Activated naive CD4-positive, alpha-beta T cell treated with anti-CD3 and anti-CD28 coated beads for 36 hours (primary cell): Measurements from ENCODE around the gene SPDYE3. TPM values are rescaled to one million over a fixed set of nuclear protein-coding genes. Genes with fewer than 3 reads are reported as not detected.
"Not testable (repeated sequence)": the region's sequence is repeated elsewhere in the genome, so short reads cannot be mapped to it uniquely, and the experiment has no call there.

Experiments
- CTCF ChIA-PET: fragments of 350-600 bp; sonication (Branson Sonifier 250); formaldehyde crosslinking; loops from one replicate; lab custom pipeline; 2021; ENCODE audit warnings: antibody characterized with exemption; lab: Charles Lee
- DNase-seq: peaks from one replicate; pipeline ENCODE4 v3.0.0-alpha.2; 2020
- H3K27ac Mint-ChIP-seq: one replicate; pipeline ENCODE4 v1.8.0; 2021; ENCODE audit warnings: mild to moderate bottlenecking, mixed read lengths
- H3K27me3 Mint-ChIP-seq: one replicate; pipeline ENCODE4 v1.8.0; 2021; ENCODE audit warnings: low read depth, mixed read lengths
- H3K36me3 Mint-ChIP-seq: one replicate; pipeline ENCODE4 v1.8.0; 2021; ENCODE audit warnings: low read depth, mixed read lengths
- H3K4me1 Mint-ChIP-seq: one replicate; pipeline ENCODE4 v1.8.0; 2021; ENCODE audit warnings: low read depth, mixed read lengths
- H3K4me3 Mint-ChIP-seq: one replicate; pipeline ENCODE4 v1.8.0; 2021; ENCODE audit warnings: mild to moderate bottlenecking, moderate library complexity, mixed read lengths
- H3K9me3 Mint-ChIP-seq: one replicate; pipeline ENCODE4 v1.8.0; 2021; ENCODE audit warnings: mixed read lengths
- intact Hi-C: fragments of 100-400 bp; cut with micrococcal nuclease; formaldehyde crosslinking; loops from one replicate; pipeline ENCODE4 v1.15.1; 2023
- total RNA-seq, 2 experiments: library from RNA; stranded (reverse); gene quantifications; one replicate each; pipeline ENCODE4 v1.2.3, GENCODE V29; 2021

The SPDYE3 gene
- total RNA-seq, result not detected

- DNase-seq, H3K36me3 Mint-ChIP-seq, H3K27me3 Mint-ChIP-seq, H3K4me3 Mint-ChIP-seq, H3K4me1 Mint-ChIP-seq, intact Hi-C loops, CTCF ChIA-PET, H3K27ac Mint-ChIP-seq, H3K9me3 Mint-ChIP-seq: not testable (repeated sequence)
Observed at GRCh38 chr7:100307402-100307801, at the start of gene SPDYE3. Gene SPDYE3 (plus strand): TSS chr7:100307702. CDS start chr7:100307886, 184 bp downstream.

- H3K27ac Mint-ChIP-seq, H3K4me1 Mint-ChIP-seq, H3K9me3 Mint-ChIP-seq, H3K4me3 Mint-ChIP-seq, H3K27me3 Mint-ChIP-seq, H3K36me3 Mint-ChIP-seq, intact Hi-C loops, DNase-seq: not testable (repeated sequence)
- CTCF ChIA-PET, result interaction anchor here (0.6 kb wide), 1 partner anchor 239 kb away, joined by 3 read pairs; no protein-coding TSS in a partner anchor
Observed at GRCh38 chr7:100259984-100260383, 47.5 kb upstream of the SPDYE3 start.

DNA sequence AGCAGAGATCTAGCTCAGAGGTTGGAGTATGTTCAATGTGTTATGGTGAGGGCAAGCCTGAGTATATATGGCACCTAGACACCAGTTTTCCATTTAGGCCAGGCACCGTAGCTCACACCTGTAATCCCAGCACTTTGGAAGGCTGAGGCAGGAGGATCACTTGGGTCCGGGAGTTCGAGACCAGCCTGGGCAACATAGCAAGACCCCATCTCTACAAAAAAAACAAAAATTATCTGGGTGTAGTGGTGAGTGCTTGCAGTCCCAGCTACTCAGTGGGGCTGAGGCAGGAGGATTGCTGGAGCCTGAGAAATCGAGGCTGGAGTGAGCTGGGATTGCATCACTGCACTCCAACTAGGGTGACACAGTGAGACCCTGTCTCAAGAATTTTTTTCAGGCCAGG lies 44.6 kb upstream of the SPDYE3 start:
- H3K4me3 Mint-ChIP-seq, CTCF ChIA-PET, H3K36me3 Mint-ChIP-seq, H3K4me1 Mint-ChIP-seq, DNase-seq, intact Hi-C loops, H3K27me3 Mint-ChIP-seq, H3K27ac Mint-ChIP-seq, H3K9me3 Mint-ChIP-seq: not testable (repeated sequence)

DNA sequence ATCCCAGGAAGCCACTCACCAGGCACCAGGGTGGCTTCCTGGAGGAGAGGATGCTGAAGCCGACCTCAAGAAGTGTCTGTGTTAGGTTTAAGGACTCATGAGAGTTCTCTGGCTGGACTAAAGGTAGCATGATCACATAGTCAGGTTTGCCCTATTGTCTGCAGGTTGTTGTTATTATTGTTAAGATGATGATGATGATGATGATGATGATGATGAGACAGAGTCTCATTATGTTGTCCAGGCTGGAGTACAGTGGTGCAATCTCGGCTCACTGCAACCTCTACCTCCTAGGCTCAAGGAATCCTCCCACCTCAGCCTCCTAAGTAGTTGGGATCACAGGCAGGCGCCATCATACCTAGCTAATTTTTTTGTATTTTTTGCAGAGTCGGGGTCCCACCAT lies 43.3 kb upstream of the SPDYE3 start:
- H3K4me1 Mint-ChIP-seq, DNase-seq, H3K27me3 Mint-ChIP-seq, CTCF ChIA-PET, H3K27ac Mint-ChIP-seq, H3K36me3 Mint-ChIP-seq, H3K9me3 Mint-ChIP-seq, H3K4me3 Mint-ChIP-seq, intact Hi-C loops: not testable (repeated sequence)

DNA sequence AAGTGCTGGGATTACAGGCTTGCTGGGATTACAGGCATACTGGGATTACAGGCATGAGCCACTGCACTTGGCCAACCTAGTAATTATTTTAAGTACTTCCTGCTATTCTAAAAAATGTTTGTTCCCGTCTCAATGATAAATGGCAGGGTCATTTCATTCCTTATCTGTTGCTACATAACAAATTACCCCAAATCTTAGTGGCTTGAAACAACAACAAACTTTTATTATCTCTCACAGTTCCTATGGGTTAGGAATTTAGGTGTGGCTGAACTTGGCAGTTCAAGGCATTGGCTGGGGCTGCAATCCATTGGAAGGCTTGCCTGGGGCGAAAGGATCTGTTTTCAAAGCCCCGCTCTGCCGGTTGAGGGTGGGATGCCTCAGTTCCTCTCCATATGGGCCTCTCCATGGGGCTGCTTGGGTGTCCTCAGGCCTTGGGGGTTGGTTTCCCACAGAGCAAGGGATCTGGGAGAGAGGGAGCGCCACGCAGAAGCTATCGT lies 42.8 kb upstream of the SPDYE3 start:
- H3K36me3 Mint-ChIP-seq, DNase-seq, H3K27me3 Mint-ChIP-seq, H3K4me3 Mint-ChIP-seq, H3K27ac Mint-ChIP-seq, H3K9me3 Mint-ChIP-seq, H3K4me1 Mint-ChIP-seq, CTCF ChIA-PET, intact Hi-C loops: not testable (repeated sequence)

- DNase-seq, CTCF ChIA-PET, H3K27me3 Mint-ChIP-seq, H3K27ac Mint-ChIP-seq, H3K9me3 Mint-ChIP-seq, H3K4me3 Mint-ChIP-seq, intact Hi-C loops, H3K36me3 Mint-ChIP-seq, H3K4me1 Mint-ChIP-seq: not testable (repeated sequence)
Observed at GRCh38 chr7:100265851-100266250, 41.7 kb upstream of the SPDYE3 start.

- Mint-ChIP-seq H3K27me3 (no peaks in the 10 kb centered on the region), H3K36me3 (no peaks in the 10 kb centered on the region), H3K4me1 (peaks cover 10% of the 10 kb centered on the region), H3K27ac (no peak overlapping the region), H3K4me3 (no peak overlapping the region), H3K9me3 (no peaks in the 10 kb centered on the region)
- DNase-seq, result no peak
- CTCF ChIA-PET, result no interaction called here
- intact Hi-C loops, result no loop called here
Observed at GRCh38 chr7:100266576-100267354, 40.7 kb upstream of the SPDYE3 start.

- Mint-ChIP-seq H3K27me3 (no peaks in the 10 kb centered on the region), H3K27ac (no peak overlapping the region), H3K4me1 (peaks cover 11% of the 10 kb centered on the region), H3K9me3 (no peaks in the 10 kb centered on the region), H3K36me3 (no peaks in the 10 kb centered on the region), H3K4me3 (no peak overlapping the region)
- intact Hi-C loops, result no loop called here
- CTCF ChIA-PET, result no interaction called here
- no peak for DNase-seq
Observed at GRCh38 chr7:100267648-100268047, 39.9 kb upstream of the SPDYE3 start.

- H3K4me3 Mint-ChIP-seq, H3K36me3 Mint-ChIP-seq, DNase-seq, H3K27ac Mint-ChIP-seq, H3K9me3 Mint-ChIP-seq, H3K27me3 Mint-ChIP-seq, intact Hi-C loops: not testable (repeated sequence)
- H3K4me1 Mint-ChIP-seq, result peaks cover 11% of the 10 kb centered on the region
- CTCF ChIA-PET, result interaction anchor here (0.6 kb wide), 1 partner anchor 23 kb away, joined by 3 read pairs; no protein-coding TSS in a partner anchor
Observed at GRCh38 chr7:100268882-100269281, 38.6 kb upstream of the SPDYE3 start.

DNA sequence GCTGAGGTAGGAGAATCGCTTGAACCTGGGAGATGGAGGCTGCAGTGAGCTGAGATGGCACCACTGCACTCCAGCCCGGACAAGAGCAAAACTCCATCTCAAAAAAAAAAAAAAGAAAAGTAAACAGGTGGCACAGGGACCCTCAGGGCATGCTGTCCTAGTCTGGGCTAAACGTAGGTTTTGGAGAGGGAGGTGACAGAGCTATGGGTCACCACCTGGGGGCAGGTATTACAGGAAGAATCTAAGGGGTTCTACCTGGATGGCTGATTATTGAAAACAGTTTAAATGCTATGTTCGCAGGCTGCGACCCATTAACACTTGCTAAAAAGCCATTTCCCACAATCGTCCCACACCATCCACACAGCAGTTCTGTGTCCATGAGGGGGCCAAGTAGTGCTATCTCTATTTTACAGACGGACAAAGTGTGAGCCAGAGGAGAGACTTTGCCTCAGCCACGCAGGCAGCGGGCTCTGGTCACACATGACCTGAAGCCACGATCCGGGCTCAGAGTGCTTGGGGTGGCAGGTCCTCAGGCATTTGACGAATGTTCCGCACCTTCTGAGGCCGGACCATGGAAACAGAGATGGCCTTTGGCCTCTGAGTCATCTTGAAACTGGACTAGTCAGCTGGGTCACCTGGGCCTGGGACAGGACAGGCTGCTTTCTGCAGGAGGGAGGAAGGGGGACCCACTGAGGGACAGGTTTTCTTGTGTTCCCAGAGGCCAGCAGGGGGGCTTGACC lies 38.0 kb upstream of the SPDYE3 start:
- peaks cover 11% of the 10 kb centered on the region for H3K4me1 Mint-ChIP-seq
- not testable (repeated sequence) for H3K9me3 Mint-ChIP-seq, H3K36me3 Mint-ChIP-seq, H3K4me3 Mint-ChIP-seq, DNase-seq, H3K27me3 Mint-ChIP-seq, H3K27ac Mint-ChIP-seq
- CTCF ChIA-PET, result interaction anchor here (0.6 kb wide), 1 partner anchor 23 kb away, joined by 3 read pairs; no protein-coding TSS in a partner anchor
- intact Hi-C loops, result loop anchor here (5.0 kb wide), 2 partner anchors 47 to 92 kb away; partner anchors contain the start of genes GPC2 and STAG3

GRCh38 chr7:100270046-100270918 lies 37.2 kb upstream of the SPDYE3 start:
- intact Hi-C loops, result loop anchor here (5.0 kb wide), 2 partner anchors 48 to 93 kb away; partner anchors contain the start of genes GPC2 and STAG3
- not testable (repeated sequence) for DNase-seq, H3K36me3 Mint-ChIP-seq, H3K27me3 Mint-ChIP-seq, H3K27ac Mint-ChIP-seq, H3K9me3 Mint-ChIP-seq
- CTCF ChIA-PET, result interaction anchor here (0.8 kb wide), 1 partner anchor 80 kb away, joined by 3 read pairs; no protein-coding TSS in a partner anchor
- Mint-ChIP-seq H3K4me3 (peak overlapping the region; percentile 76), H3K4me1 (peaks cover 14% of the 10 kb centered on the region)
